Endothelial cell of umbilical vein (primary cell): ENCODE measurements around the gene LBHD2. TPM values are rescaled to one million over a fixed set of nuclear protein-coding genes. Genes with fewer than 3 reads are reported as not detected.

Source experiments
- BruUV-seq: library from RNA; stranded (reverse); fragments of 400-500 nt; replicated peaks from 2 replicates; lab custom pipeline; 2021; lab: Mats Ljungman, UMichigan
- CTCF ChIA-PET: fragments of 300-600, 350-600 bp; sonication (Branson Sonifier 250); formaldehyde crosslinking; loops from one replicate; lab custom pipeline; 2021; ENCODE audit warnings: antibody characterized with exemption, inconsistent platforms; lab: Charles Lee
- POLR2A ChIA-PET: fragments of 300-600, 350-600 bp; sonication (Branson Sonifier 250); formaldehyde crosslinking; loops from one replicate; lab custom pipeline; 2021; ENCODE audit warnings: antibody characterized with exemption, inconsistent platforms; lab: Charles Lee
- DNase-seq: peaks from one replicate; pipeline ENCODE4 v3.0.0-alpha.2; 2011; ENCODE audit warnings: low read depth, low spot score
- FAIRE-seq: peaks from 2 replicates; lab custom pipeline; 2011; peaks lifted over from hg19 to GRCh38; lab: Jason Lieb, UNC
- H2AFZ ChIP-seq: 2 replicates; pipeline ENCODE4 v1.6.0; 2012; ENCODE audit warnings: low read depth, low read length, control low read depth, inconsistent platforms
- H3K27ac ChIP-seq: 2 replicates; pipeline ENCODE4 v1.5.1; 2011; ENCODE audit warnings: low read depth, mild to moderate bottlenecking, control low read depth, low read length, moderate library complexity; ENCODE audit not compliant: insufficient read depth
- H3K27me3 ChIP-seq, 2 experiments: 2 replicates each; pipeline versions ENCODE4 v1.6.0 to v1.6.1; 2011; ENCODE audit warnings: low read length in 2 of 2, mixed read lengths in 1 of 2; ENCODE audit not compliant: control insufficient read depth in 2 of 2, insufficient read depth in 2 of 2
- H3K36me3 ChIP-seq, 2 experiments: 2 replicates in 1 of 2; 3 replicates in 1 of 2; pipeline ENCODE4 v1.5.1; 2011; ENCODE audit warnings: low read length in 2 of 2, mild to moderate bottlenecking in 1 of 2, moderate library complexity in 1 of 2; ENCODE audit not compliant: control insufficient read depth in 2 of 2, insufficient read depth in 2 of 2; ENCODE audit errors: extremely low read depth in 1 of 2
- H3K4me1 ChIP-seq: 3 replicates; pipeline ENCODE4 v1.5.1; 2011; ENCODE audit warnings: mild to moderate bottlenecking, low read length; ENCODE audit not compliant: control insufficient read depth, insufficient read depth; ENCODE audit errors: extremely low read depth
- H3K4me2 ChIP-seq: 2 replicates; pipeline ENCODE4 v1.6.1; 2011; ENCODE audit warnings: low read length, control low read depth, mixed read lengths; ENCODE audit not compliant: insufficient read depth
- H3K4me3 ChIP-seq, 3 experiments: fragments of 200-600 bp in 1 of 3; sonication (generic), shearing (Covaris generic) in 1 of 3; replicated peaks in 1 of 3; 2 replicates each; pipeline ENCODE4 v1.5.1; 2011 to 2016; ENCODE audit warnings: control low read depth in 3 of 3, low read length in 3 of 3, mild to moderate bottlenecking in 2 of 3, inconsistent platforms in 1 of 3, low read depth in 1 of 3, moderate library complexity in 1 of 3; ENCODE audit not compliant: insufficient read depth in 1 of 3
- H3K79me2 ChIP-seq: 2 replicates; pipeline ENCODE4 v1.6.0; 2012; ENCODE audit warnings: low read length, inconsistent platforms; ENCODE audit not compliant: control insufficient read depth, insufficient read depth
- H3K9ac ChIP-seq: replicated peaks from 2 replicates; pipeline ENCODE3; 2011; ENCODE audit warnings: low read length, control low read depth; ENCODE audit not compliant: insufficient read depth; ENCODE audit errors: extremely low read depth
- H3K9me1 ChIP-seq: replicated peaks from 3 replicates; pipeline ENCODE4 v1.6.0; 2011; ENCODE audit warnings: mild to moderate bottlenecking, low read length; ENCODE audit not compliant: control insufficient read depth, insufficient read depth; ENCODE audit errors: extremely low read depth
- H3K9me3 ChIP-seq: replicated peaks from 2 replicates; pipeline ENCODE4 v1.5.1; 2012; ENCODE audit warnings: low read length, inconsistent platforms; ENCODE audit not compliant: control insufficient read depth, insufficient read depth
- H4K20me1 ChIP-seq: replicated peaks from 2 replicates; pipeline ENCODE3; 2011; ENCODE audit warnings: mild to moderate bottlenecking, low read length; ENCODE audit not compliant: control insufficient read depth, insufficient read depth; ENCODE audit errors: extremely low read depth
- EZH2 ChIP-seq: IDR thresholded peaks from 2 replicates; pipeline ENCODE4 v1.6.1; 2012; ENCODE audit warnings: borderline replicate concordance, low read depth, mild to moderate bottlenecking, moderate library complexity, low read length, inconsistent platforms; ENCODE audit not compliant: severe bottlenecking
- FOS ChIP-seq: IDR thresholded peaks from 2 replicates; pipeline ENCODE4 v1.6.1; 2011; ENCODE audit warnings: mild to moderate bottlenecking, low read length, moderate library complexity, borderline replicate concordance; ENCODE audit not compliant: insufficient read depth
- GATA2 ChIP-seq: IDR thresholded peaks from 2 replicates; pipeline ENCODE4 v1.7.0; 2011; ENCODE audit warnings: low read depth, mild to moderate bottlenecking, moderate library complexity, mixed read lengths, low read length; ENCODE audit not compliant: insufficient read length, insufficient read depth
- JUN ChIP-seq: IDR thresholded peaks from 2 replicates; pipeline ENCODE4 v1.6.1; 2011; ENCODE audit warnings: borderline replicate concordance, low read depth; ENCODE audit not compliant: insufficient read length, insufficient read depth
- MYC ChIP-seq: IDR thresholded peaks from one replicate; pipeline ENCODE4 v1.6.1; 2011; ENCODE audit warnings: mild to moderate bottlenecking, low read depth, low read length
- POLR2A ChIP-seq: IDR thresholded peaks from 2 replicates; pipeline ENCODE4 v1.6.1; 2012; ENCODE audit warnings: low read depth, mild to moderate bottlenecking, control low read depth, low read length
- POLR2AphosphoS5 ChIP-seq: IDR thresholded peaks from 2 replicates; pipeline ENCODE4 v1.6.1; 2012; ENCODE audit warnings: low read depth, mild to moderate bottlenecking, control low read depth, low read length, moderate library complexity; ENCODE audit not compliant: insufficient read depth
- dilution Hi-C: fragments of 300-500 bp; cut with MboI; formaldehyde crosslinking; loops from one replicate; pipeline ENCODE4 v1.15.0; 2019; ENCODE audit warnings: low sequenced_read_pairs; ENCODE audit not compliant: extremely low pct_ligation_motif_present
- intact Hi-C: fragments of 100-400 bp; cut with micrococcal nuclease; formaldehyde crosslinking; loops from one replicate; pipeline ENCODE4 v1.10.0; 2022
- polyA plus RNA-seq, 4 experiments: library from polyadenylated mRNA; depleted of rRNA in 3 of 4; stranded (reverse) in 3 of 4; unstranded in 1 of 4; fragments of >200 nt; gene quantifications; 2 replicates each; pipeline versions ENCODE4 v1.2.1 to v1.2.3, GENCODE V29; 2011 to 2012; ENCODE audit warnings: missing spikeins in 1 of 4
- total RNA-seq: library from RNA; stranded (reverse); gene quantifications from 2 replicates; pipeline ENCODE4 v1.2.3, GENCODE V29; 2021
- TF ChIP-seq, protein P1 (sequence below): IDR thresholded peaks from 2 replicates; pipeline ENCODE4 v1.6.1; 2011; ENCODE audit not compliant: insufficient read depth, insufficient read length
- TF ChIP-seq, protein P2 (sequence below), 2 donors: IDR thresholded peaks; 1 replicate in 1 of 2; 2 replicates in 1 of 2; pipeline ENCODE4 v1.5.1; 2011; ENCODE audit warnings: low read length in 2 of 2, mild to moderate bottlenecking in 2 of 2, moderate library complexity in 2 of 2, control low read depth in 1 of 2, inconsistent platforms in 1 of 2, low read depth in 1 of 2; ENCODE audit not compliant: insufficient read depth in 1 of 2; ENCODE audit errors: extremely low read depth in 1 of 2

Gene LBHD2
- total and polyA plus RNA-seq, 2 donors (not counting 3 experiments of a cell fraction or from before 2014, with no cell fraction given), result not detected

DNA sequence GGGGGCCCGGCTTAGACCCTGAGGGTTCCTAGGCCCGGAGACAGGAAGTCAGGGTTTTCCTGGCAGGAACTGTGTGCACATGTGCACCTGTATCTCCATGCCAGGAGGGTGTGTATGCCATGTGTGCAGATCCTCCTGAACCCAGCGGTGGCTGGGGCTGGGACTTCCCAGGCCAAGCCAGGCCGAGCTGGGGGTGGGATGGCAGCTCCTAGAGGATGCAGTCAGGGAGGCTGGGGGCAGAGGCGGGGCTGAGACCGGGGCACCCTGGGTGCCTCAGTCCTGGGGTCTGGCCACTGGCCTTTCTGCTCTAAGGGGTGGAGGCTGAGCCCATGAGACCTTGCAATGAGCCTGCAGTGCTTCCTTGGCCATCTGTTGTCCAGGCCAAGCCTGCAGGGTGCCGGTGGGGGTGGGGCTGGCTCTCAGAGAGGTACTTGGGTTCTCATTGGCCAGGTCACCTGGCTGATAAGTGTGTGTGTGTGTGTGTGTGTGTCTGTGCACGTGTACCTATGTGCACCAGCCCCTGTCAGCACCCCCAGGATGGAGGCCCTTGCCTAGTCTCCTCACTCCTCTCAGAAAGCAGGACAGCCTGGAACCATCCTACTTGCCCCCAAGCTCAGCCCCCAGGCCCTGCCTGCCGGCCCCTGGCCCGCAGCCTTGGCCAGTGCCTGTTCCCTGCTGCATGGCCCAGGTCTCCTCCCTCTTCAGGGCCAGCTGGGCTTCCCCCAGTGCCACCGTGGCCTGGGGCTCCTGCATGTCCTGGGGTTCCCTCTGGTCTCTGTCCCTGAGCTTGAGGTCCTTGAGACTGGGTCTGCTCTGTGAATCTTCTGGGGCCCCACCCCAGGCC, 28.6 kb downstream of the LBHD2 start:
- Histone ChIP-seq H3K4me3 (no peak overlapping the region), H3K79me2 (no peaks in the 10 kb centered on the region), H3K4me1 (peaks cover 6% of the 10 kb centered on the region), H3K36me3 (no peaks in the 10 kb centered on the region), H2AFZ (no peak overlapping the region), H3K9ac (no peak overlapping the region), H3K4me2 (no peak overlapping the region), H3K27ac (no peak overlapping the region), H4K20me1 (no peaks in the 10 kb centered on the region), H3K9me1 (no peaks in the 10 kb centered on the region), H3K9me3 (no peaks in the 10 kb centered on the region), H3K27me3 (no peaks in the 10 kb centered on the region)
- CTCF ChIA-PET, result interaction anchor here (1.0 to 1.9 kb wide), 2 partner anchors 8 to 14 kb away, joined by 4 read pairs; no protein-coding TSS in a partner anchor
- no TSS peak for BruUV-seq
- TF ChIP-seq, protein P1, sequence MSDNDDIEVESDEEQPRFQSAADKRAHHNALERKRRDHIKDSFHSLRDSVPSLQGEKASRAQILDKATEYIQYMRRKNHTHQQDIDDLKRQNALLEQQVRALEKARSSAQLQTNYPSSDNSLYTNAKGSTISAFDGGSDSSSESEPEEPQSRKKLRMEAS, result no peak
- TF ChIP-seq FOS (no peak), POLR2AphosphoS5 (no peak), EZH2 (no peak), JUN (no peak), POLR2A (no peak), MYC (no peak), GATA2 (no peak)
- TF ChIP-seq, protein P2, sequence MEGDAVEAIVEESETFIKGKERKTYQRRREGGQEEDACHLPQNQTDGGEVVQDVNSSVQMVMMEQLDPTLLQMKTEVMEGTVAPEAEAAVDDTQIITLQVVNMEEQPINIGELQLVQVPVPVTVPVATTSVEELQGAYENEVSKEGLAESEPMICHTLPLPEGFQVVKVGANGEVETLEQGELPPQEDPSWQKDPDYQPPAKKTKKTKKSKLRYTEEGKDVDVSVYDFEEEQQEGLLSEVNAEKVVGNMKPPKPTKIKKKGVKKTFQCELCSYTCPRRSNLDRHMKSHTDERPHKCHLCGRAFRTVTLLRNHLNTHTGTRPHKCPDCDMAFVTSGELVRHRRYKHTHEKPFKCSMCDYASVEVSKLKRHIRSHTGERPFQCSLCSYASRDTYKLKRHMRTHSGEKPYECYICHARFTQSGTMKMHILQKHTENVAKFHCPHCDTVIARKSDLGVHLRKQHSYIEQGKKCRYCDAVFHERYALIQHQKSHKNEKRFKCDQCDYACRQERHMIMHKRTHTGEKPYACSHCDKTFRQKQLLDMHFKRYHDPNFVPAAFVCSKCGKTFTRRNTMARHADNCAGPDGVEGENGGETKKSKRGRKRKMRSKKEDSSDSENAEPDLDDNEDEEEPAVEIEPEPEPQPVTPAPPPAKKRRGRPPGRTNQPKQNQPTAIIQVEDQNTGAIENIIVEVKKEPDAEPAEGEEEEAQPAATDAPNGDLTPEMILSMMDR (IDR thresholded peaks at IDR 0.05; ENCODE audit: extremely low read depth in 1 of 2, insufficient read depth in 1 of 2, low read depth in 1 of 2, low read length in 2 of 2), result no peak
- intact Hi-C loops (no loop called here), dilution Hi-C loops (no loop called here)
- DNase-seq (no peak), FAIRE-seq (no peak)
- POLR2A ChIA-PET, result no interaction called here
